GM18499 (cell line): ENCODE results near the gene CHRND.

Source experiments
- ATAC-seq: cut with Tn5 transposase; IDR thresholded peaks from one replicate; pipeline ENCODE4 v1.9.1; 2021; ENCODE audit warnings: moderate number of reproducible peaks; ENCODE audit not compliant: insufficient read depth, unreplicated experiment

CHRND gene

DNA sequence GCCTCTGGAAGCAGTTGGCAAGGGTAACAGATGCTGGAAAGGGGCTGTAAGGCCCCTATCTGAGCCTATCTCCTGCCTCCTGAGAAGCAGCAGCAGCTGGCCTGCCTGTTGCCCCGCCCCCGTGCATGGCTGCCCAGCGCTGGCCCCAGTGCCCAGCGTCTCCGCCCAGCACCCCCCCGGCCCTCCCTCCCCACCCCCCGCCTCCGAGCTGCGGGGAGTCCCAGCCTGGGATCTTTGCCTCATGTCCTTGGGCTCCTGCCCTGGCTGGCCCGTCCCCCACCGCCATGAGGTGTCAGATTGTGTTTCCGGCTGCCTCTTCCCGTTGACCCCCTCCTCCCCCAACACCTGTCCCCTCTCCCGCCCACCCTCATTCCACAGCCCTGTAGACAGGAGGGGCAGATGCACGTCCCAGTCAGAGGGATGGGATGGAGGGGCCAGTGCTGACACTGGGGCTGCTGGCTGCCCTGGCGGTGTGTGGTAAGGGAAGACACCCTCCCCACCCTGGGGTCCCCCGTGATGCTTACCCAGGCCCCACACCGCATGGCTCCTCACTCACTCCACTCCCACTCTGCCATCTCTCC is at the start of gene CHRND:
TSS of gene CHRND (plus strand) at position 370 of the 581 bp plus-strand sequence. CDS start at position 426, 56 bp downstream.
- no peak for ATAC-seq

DNA sequence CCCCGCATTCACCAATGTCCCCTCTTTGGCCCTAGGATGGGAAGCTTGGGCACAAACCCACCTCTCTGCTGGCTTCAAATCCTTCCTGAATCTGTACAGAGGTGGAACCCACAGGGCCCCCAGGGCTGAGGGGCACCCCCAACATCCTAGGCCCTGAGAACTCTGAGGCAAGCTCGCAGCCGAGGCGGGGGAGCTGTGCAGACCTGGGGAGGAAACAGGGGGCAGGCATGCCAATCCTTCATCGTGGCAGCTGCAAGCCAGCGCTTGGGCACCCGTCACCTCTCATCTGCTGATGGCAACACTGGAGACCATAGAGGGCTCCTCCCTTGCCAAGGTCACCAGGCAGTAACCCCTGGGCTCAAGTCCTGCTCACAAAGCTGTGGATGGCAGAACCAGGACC is 49.2 kb upstream of the CHRND start:
- ATAC-seq, result no peak

DNA sequence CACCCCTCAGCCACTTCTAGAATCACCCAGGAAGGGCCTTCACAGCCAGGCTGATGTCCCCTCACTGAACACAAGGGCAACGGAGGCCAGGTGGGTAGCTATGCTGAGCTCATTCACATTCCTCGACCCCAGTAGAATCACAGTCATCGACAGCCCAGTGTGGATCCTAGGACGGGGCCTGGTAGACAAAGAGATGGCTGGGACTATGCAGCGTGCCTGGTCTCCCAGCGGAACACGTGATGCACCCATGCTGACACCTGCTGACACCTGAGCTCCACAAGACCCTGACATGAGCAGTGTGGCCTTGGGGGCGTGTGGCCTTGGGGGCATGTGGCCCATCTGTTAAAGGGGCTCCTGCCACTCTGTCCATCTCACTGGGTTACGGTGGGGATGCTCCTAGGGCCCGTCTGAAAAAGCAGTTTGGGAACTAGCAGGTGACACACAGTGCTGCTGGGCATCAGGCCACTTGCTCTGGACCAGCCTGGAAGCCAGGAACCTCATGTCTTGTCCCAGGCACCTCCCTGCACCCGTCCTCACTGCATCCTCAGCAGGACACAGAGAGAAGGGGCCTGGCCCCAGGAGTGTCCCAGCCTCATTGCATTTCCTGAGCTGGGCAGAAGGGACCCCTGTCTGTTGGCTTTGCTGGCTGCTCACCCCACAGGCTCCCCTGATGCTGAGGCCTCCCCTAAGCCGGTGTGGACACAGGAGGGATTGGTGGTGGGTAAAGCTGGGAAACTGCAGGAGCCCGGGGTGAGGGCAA is 48.0 kb upstream of the CHRND start:
- no peak for ATAC-seq

DNA sequence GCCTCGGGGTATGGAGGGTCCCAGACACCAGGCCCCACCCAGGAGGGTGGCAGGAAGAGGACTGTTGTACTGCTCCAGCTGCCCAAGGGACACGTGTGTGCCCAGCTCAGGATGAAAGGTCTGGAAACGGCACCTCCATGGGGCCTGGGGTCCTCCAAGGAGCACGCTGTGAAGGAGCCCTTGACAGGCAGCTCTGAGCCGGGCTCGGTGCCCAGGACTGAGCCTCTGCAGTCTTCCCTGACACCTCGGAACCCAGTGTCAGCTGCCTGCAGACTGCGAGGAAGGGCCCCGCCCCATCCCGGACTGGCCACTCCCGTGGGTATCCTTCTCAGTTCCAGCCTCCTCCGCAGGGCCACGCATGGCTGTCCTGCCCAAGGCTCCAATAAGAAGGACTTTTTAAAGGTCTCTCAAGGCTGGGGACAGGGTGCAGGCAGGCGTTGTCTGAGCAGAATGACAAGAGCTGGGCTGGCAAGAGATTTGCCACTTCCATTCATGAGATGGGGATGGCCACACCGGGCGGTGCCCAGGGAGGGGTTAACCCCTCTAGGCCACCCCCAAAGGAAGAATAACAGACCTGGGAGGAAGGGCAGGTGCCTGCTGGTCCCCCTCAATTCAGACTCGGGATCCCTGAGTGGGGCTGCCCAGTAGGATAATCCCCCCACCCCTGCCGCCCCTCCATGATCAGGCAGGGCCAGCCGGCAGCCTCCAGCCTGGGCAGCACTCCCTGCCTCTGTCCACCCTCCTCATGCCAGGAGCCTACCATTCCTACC is 47.2 kb upstream of the CHRND start:
- ATAC-seq, result no peak

DNA sequence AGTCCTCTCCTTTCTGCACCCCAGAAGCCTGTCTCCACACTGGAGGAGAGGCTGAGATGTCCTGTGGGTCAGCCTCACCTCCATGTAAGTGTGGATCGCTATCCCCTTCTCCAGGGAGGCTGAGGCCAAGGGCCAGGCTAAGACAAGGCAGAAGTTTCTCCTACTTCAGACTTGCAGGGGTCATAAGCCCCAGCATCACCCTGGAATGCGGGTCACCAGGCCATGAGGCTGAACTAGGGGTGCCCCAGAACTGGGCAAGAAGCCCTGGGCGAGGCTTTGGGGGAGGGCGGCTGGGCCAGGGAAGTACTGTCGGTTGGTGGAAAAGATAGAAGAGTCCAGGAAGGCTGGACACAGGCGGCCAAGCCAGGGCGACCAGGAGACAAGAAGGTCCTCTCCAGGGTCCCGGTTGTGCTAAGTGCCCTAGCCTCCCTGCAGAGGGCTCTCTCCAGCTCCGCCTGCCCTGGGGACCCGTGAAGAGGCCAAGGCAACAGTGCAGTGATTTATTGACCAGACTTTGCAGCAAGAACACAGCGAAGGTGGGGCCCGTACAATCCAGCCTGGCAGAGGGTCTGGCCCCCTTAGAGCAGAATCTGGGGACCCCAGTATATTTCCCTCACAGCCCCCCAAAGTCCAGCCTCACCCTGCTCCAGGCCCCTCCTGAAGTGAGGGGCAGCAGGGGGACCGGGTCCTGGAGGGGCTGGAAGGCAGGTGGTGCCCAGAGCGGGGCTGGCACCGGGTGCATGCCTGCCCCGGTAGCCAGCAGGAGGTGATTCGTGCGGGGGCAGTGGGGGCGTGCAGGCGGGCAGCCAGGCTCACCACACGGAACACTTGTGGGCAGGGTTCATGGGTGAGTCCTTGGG is 46.4 kb upstream of the CHRND start:
- ATAC-seq, result no peak

DNA sequence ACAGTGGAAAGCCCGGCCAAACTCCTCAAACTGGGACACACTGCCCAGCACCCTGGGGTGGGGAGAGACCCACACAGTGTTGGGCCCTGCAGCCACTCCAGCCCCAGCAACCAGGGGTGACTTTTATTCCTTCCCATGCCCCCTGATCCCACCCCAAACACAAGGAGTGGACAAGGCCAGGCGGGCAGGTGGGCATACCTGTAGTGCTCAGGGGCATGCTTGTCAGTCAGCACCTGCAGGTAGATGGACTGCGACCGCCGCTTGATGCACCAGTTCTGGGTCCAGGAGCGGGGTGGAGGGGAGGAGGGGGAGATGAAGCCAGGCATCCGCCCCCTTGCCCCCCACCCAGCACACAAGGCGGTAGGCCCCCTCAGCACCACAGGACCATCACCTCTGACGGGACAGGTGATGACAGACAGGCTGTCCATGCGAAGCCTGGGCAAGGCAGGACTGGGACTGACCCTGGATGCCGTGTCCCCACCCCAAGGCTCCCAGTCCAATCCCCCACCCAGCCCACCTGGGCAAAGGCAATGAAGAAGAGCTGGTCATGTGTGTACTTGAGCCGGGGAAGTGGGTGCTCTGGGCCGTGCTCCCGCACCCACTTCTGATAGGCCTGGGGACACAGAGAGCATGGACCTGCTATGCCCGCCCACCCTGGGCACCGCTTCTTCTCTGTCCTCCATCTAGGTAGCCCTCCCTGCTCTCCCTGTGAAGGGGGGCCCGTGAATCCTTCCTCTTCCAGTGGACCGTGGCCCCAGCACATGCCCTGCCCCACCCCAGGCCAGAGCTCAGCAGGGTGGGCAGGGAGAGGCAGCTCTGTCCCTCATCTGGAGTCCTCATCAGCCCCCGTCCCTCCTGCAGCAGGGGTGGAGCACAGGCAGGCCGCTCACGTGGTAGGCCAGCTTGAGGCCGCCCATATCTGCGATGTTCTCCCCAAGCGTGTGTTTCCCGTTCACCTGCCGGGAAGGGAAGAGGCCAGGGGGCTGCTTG is 45.5 kb upstream of the CHRND start:
- no peak for ATAC-seq

DNA sequence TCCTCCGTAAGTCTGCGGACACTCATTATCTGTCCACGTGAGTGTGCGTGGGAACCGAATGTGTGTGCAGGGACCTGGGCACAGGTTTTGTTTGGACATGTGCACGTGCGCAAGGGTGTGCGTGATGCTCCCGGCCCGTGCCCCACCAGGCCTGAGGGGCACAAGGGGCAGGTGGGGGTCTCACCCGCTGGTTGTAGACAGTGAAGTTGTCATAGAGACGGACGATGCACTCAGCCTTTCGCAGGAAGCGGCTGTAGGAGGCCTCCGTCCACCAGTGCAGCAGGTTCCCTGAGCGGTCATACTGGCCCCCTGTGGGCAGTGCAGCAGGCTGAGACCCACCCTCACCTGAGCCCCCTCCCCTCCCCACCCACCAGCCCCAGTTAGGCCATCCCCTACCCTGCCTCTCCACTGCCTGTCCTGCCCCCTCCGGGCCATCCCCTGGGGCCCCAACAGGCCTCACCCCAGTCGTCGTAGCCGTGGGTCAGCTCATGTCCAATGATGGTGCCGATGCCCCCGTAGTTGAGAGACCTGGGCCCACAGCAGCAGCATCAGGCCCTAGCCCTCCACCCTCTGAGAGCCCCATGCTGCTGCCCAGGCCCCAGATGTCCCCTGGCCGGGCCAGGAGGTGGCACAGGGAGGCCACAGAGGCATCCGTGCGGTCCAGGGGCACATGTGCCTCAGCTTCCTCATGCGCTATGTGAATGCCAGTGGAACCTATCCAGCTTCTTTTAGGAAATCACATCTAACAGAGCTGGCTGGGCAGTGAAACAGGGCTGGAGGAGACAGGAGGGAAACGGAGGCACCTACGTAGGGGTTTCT is 44.4 kb upstream of the CHRND start:
- no peak for ATAC-seq

DNA sequence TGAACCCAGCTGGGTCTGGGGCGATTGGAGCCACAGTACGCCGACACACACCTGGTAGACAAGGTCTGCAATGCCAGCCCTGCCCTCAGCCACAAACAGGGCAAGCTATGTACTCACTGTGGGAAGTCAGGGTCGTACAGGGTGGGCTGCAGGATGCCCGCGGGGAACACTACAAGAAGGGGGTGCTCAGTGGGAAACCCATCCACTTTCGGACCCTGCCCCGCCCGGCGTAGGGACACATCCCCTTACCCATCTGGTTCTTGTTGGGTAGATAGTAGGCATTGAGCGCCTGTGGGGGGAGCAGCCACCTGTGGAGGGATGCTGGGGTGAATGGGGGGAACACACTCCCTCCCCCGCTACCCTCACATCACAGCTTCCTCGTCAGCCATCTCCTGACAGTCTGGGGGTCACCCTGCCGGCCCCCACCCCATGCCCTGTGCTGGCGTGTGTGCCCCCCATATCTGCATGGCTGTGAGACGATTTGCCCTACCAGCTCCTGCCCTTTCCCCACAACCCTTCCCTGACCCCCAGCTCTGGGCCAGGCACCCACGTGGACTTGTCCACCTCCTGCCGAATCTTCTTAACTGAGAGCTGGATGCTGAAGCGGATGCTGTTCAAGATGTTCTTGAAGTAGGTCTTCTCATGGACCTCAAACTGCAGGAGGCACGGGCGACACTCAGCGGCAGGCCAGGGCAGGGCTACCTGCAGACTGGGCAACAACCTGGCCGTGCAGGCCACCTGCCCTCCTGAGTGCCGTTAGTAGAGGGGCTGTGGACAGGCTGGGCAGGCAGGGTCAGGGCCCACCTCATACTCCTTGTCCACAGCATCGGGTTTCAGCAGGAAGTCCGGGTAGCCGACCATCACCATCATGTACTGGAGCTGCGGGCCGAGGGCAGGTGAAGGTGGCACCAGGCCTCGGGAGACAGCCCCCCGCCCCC is 43.4 kb upstream of the CHRND start:
- ATAC-seq, result no peak

DNA sequence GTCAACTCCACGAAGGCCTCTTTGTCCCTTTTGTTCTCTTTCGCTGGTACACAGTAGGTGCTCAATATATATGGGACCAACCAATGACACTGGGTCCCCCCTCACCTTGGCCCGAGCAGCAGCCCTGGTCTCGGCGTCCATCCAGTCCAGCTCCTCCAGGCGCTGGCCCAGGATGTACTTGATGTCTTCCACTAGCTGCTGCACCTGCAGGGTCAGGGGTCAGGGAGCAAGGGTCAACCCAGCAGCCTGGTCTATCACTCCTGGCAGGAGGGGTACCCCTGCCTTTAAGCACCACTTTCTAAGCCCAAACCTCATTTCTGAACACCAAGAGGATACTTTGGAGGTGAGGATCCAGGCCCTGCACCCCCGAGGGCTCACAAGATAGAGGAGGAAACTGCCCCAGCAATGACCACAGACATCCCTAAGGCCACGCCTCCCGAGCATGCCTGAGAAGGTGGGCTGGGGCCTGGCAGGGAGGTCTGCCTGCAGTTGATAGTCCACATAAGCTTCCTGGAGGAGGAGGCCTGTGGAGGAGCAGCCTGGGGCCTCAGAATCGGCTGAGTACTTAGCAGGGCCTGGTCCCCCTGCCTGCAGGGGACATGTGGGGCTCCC is 42.5 kb upstream of the CHRND start:
- ATAC-seq, result no peak

DNA sequence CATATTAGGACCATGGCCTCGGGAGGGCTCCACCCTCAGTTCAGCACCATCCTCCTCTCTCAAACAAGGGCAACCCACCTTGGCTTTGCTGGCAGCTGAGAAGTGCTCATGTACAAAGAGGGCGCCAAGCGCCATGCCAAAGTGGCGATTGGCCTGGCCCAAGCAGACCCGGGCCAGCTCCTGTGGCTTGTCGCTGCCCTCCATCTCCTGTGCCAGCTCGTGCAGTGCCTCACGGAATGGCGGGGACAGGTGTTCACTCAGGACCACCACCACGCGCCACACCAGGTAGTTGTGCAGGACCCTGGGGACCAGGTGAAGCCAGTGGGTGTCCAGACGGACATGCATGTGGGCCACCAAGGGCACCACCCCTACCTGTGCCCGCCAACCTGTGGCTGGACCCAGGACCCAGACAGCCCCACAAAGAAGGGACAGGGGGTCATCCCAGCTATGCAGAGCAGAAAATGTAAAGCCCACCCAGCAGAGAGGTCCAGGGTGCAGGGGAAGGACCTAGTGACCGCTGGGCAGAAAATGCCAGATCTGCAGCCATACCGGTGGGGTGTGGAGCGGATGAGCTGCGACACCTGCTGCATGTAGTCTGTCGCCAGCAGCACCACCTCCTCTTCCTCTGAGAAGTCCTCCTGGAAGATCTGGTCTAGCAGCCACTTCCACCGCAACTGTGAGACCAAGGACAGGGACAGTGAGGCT is 41.9 kb upstream of the CHRND start:
- ATAC-seq, result no peak

DNA sequence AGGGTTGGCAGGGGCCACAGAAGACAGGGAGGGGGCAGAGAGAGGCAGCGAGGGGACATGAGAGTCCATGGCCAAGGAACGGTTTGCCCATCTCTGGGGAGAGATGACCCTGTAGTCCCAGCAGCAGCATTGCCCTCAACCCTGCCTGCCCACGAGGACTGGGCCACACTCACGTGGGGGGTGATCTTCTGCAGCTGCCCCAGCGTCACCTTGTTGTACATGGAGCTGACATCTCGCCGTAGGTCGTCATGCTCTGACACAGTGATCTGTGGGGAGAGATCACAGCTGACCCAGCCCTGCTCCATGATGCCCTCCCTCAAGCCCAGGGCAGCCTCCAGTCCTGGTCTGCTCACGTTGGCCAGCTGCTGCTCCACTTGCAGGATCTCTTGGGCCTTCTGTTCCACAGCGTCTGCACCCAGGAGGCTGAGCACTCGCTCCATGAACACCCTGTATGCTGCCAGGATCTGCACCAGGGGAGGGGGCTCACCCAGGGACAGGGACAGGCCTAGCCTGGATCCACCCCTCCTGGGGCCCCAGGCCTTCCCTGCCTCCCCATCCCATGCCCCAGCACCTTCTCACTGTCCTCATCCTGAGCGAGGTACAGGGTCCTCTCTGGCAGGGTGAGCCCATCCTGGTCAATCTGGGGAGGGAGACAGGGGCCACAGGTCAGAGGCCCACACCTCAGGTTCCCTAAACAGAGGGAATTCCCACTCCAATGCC is 41.2 kb upstream of the CHRND start:
- ATAC-seq, result no peak

DNA sequence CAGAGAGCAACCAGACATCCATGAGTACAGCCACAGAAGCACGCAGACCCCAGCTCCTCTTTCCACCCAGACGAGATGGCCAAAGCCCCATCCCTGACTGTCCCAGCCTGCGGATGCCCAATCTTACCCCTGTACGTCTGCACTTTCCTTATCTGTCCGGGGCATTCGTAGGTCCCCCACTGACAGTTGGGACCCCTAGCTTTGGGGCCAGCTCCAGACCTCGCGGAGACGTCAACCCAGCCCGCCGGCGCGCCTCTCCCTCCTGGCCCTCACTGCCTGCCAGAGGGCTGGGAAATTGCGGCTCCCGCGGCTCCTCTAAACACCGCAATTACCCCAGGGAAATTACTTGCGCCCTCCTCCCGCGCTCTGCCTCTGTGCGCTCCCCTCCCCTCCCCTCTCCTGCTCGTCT is 40.6 kb upstream of the CHRND start:
- ATAC-seq, result no peak

DNA sequence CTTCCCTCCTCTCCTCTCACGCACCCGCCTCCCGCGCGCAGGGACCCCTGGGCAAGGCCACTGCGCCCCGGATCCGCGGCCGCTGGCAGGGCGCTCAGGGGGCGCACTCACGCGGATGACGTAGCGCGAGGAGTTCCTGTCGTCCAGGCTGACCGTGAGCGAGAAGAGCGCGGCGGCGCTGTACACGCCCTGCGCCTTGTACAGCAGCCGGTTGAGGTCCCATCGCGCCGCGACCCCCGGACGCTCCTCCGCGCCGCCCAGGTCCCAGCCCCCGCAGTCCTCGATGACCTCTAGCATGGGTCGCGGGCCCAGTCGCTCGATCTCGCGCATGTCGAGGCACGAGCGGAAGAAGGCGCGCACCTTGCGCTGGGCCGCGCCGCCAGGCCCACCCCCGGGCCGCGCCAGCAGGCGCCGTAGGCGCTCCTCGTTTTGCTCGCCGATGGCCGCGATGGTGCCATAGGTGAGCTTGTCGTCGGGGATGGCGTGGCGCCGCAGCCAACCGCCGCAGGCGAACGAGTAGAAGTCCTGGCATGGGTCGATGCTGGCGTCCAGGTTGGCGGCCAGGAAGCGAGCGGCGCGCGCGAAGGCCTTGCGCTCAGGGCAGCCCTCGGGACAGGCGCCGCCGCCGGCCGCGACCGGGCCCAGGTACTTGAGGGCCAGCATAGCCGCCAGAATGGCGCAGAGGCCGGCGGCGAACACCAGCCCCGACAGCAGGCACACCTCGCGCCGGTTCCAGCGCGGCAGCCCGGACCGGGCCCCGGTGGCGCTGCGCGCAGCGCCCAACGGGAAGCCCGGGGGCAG is 40.0 kb upstream of the CHRND start:
- ATAC-seq, result no peak

DNA sequence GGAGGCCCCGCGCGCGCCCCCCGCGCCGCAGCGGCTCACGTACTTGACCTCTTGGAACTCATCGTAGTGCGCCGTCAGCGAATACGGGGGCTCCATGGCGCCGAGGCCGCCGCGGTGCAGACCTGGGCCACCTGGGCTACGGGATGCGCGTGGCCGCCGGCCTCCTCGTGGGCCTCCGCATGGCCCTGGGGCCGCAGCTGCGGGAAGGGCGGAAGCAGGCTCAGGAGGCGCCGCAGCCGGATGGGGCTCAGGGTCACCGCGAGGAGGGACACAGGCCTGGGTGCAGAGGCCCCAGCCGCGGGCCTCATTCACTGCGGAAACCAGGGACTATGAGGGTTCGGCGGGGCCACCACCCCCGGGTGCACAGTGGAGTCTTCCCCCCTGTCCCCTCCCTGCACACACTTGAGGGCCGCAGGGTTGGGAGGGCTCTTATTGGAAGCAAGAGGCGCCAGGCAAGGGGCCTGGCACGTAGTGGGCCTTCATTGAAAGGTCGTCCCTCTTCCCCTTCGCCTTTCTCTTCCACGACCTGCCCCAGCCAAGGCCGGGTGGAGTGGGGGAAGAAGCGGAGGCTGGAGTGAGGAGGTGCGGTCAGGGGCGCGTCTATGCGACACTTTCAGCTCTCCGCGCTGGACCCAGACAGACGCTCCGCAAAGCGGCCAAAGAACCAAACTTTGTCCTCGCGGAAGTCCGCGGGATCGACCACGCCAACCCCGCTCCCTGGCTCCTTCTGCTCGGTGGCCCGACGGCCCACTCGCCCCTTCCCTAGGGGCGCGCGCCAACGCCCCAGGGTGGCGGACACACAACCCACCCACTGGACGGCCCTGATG is 39.2 kb upstream of the CHRND start:
- ATAC-seq, result no peak
